Lower leg skin (tissue), 3 donors: ENCODE data around the gene SEPHS1.

Source experiments
- POLR2A ChIP-seq, 2 donors: fragments of 450-650 bp; IDR thresholded peaks; one replicate each; pipeline ENCODE4 v1.6.1; 2016 to 2017; ENCODE audit warnings: antibody characterized with exemption in 2 of 2, mild to moderate bottlenecking in 1 of 2, moderate library complexity in 1 of 2
- TF ChIP-seq, protein P1 (sequence below), 3 donors: fragments of 450-650 bp; IDR thresholded peaks; one replicate each; pipeline ENCODE4 v1.5.1; 2016; ENCODE audit warnings: antibody characterized with exemption in 3 of 3, mild to moderate bottlenecking in 3 of 3, moderate library complexity in 2 of 3

DNA sequence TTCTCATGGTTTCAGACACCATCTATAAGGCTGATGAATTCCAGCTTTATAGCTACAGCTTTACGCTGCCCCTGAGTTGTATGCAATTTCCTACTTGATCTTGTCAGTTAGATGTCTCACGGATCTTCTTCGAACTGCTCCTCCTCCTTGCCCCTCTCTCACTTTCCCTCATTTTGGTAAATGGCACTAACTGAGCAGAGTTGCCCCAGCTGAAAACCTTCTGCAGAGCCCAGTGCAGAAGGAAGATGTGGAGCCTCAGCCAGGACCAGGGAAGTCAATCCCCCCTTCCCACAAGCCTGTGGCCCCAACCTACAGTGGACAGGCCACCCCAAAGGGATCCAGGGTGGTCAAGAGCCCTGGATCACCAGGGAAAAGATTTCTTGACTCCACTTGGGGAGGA, 49.0 kb upstream of the SEPHS1 start:
- no peak for TF ChIP-seq POLR2A (IDR thresholded peaks at IDR 0.05)
- TF ChIP-seq, protein P1, sequence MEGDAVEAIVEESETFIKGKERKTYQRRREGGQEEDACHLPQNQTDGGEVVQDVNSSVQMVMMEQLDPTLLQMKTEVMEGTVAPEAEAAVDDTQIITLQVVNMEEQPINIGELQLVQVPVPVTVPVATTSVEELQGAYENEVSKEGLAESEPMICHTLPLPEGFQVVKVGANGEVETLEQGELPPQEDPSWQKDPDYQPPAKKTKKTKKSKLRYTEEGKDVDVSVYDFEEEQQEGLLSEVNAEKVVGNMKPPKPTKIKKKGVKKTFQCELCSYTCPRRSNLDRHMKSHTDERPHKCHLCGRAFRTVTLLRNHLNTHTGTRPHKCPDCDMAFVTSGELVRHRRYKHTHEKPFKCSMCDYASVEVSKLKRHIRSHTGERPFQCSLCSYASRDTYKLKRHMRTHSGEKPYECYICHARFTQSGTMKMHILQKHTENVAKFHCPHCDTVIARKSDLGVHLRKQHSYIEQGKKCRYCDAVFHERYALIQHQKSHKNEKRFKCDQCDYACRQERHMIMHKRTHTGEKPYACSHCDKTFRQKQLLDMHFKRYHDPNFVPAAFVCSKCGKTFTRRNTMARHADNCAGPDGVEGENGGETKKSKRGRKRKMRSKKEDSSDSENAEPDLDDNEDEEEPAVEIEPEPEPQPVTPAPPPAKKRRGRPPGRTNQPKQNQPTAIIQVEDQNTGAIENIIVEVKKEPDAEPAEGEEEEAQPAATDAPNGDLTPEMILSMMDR (IDR thresholded peaks at IDR 0.05), result no peak
